NCI-H2029 (cell line): ENCODE measurements around the gene LSG1.

Source experiments
- DNase-seq: peaks from one replicate; lab custom pipeline; 2025; lab: John Stamatoyannopoulos, UW

Gene LSG1

GRCh38 chr3:194686816-194687637, 15.0 kb upstream of the LSG1 start:
- DNase-seq = no peak

GRCh38 chr3:194686414-194686815, 14.4 kb upstream of the LSG1 start:
- DNase-seq = no peak

GRCh38 chr3:194685718-194686413, 13.9 kb upstream of the LSG1 start, which contains the start of gene FAM43A:
Gene FAM43A, plus strand, starts transcription at chr3:194685883. Its CDS starts 944 bp downstream, at chr3:194686827.
- DNase-seq = peak; percentile 69

GRCh38 chr3:194685065-194685717, 13.2 kb upstream of the LSG1 start:
- DNase-seq = no peak

DNA sequence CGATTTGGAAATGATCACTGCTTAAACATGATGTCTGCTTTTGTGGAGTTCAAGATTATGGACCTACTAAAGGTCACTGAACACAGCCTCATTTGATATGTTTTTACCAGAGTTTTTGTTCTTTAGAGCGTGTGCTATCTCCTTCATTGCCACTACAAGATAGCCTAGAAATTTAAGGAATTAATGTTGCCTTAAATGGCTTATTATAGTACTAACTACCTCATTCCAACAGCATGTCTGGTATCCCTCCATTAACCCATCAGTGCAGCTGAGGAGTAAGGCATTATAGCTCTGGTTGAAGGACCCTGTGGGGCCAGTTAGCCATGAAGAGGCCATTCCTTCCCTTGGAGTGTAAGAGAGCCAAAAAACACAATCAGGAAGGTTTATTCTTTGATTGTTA, 11.4 kb upstream of the LSG1 start:
- DNase-seq = no peak

DNA sequence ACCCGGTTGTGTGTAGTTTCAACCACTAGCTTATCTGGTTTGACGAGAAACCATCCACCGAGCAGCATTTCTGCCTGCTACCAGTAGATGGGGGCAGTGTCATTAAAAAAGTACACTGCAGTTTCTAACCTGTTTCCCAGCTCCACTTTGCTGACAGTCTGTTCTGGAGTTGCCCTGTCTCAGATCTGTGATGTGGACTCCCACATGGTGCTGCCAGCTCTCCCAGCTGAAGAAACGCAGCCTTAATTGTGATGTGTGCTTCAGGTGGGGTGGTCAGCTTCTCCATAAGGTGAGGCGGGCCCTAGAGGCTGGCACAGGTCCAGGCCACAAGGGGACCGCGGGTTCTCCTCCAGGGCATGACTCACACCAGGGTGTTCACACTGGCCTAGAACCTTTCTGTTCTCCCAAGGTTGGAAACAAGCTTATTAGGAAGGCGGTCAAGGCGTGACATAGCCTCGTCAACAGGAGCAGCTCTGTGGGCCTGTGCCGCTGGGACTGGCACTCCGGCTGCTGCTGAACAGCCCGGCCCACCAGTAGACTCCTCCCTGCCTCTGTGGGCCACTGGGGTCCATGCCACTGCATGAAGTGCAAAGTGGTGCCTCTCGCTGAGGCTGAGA, 10.8 kb upstream of the LSG1 start:
- DNase-seq = peak; percentile 73

DNA sequence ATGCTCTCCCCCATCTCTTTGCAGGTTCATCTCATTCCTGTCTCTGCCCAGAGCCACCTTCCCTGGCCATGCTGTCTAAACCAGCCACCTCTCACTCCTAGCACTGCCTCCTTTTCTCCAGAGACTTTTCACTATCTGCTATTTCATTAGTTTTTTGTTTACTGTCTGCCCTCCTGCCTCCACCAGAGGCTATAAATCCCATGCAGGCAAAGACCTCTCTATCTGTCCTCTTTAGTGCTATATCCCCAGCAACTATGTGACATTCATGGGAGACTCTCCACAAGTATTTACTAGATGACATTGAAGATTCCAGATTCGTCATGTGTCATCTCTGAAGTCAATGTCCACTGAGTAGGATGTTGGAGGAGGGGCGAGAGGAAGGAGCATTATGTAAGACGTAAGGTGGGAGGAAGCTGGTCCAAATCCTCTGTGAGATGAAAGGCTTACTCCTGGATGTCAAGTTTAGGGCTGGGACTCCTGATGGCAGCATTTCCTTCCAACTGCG, 10.2 kb upstream of the LSG1 start:
- DNase-seq = no peak

DNA sequence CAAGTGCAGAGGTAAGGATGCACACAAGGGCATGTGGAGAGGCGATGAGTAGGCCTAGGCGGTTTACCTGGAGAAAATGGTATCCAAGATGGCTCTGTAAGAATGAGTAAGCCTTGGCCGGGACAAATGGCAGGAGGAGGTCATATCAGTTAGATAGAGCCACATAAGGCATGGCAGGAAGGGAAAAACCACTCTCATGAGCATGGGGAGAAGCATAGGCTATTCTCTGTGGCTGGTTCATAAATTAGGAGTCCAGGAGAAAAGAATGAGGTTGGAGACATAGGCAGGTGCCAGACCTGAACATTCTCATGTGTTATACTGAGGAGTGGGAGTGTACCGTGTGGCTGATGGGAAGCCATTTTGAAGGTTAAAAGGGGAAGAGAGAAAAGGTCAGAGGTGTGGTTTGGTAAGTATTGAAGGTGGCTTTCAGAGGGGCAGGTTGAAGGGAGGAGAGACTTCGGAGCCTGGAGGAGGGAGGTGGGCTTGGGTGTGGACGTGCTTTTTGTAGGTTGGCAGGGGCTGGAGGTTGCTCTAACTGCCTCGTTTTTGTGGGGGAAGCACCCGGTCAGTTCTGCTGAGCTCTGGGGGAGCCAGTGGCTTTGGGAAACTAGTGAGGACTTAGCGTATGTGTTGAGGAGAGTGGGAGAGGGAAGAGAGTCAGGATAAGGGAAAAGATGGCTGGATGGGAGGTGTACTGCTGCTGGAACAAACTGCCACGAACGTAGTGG, 9.1 kb upstream of the LSG1 start:
- DNase-seq = no peak

GRCh38 chr3:194676471-194676870, 4.5 kb upstream of the LSG1 start:
- DNase-seq = no peak

DNA sequence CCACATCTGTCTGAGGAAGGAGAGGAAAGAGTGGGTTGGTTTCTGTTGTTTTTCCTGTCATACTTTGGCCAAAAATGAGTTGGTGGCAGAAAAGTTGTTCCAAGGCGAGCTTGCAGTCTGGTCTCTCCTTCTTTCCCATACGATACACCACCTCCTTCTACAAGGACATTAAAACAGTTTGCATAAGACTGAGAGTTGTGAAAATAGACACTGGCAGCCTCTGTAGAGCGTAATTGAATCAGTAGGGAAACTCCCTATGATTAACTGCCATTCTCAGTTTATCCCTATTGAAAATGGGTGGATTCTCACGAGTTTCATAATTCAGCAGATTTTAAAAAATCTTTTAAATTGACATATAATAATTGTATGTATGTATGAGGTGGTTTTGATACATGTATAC, 3.7 kb upstream of the LSG1 start:
- no peak for DNase-seq

GRCh38 chr3:194675081-194675640, 3.2 kb upstream of the LSG1 start:
- no peak for DNase-seq

DNA sequence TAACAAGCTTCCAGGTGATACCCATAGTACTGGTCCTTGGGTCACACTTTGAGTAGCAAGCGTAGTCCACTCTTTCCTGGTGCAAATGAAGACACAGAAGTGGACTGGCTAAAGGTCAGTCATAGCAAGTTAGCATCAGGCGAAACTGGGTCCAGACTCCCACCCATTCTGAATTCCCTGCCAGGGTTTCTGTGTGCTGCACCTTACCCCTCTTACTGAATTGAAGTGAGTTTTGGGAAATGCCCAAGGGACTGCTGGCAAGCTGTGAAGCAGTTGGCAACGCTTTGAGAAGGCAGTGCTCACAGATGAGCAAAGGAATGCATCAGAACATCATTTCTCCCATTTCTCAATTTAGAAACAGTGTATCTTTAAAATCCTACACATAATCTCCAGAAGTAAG, 1.8 kb upstream of the LSG1 start:
- DNase-seq = no peak

GRCh38 chr3:194672876-194673275, 885 bp upstream of the LSG1 start:
- peak; percentile 15 for DNase-seq

GRCh38 chr3:194671511-194671899, 486 bp downstream of the LSG1 start:
- DNase-seq = peak; percentile 45

DNA sequence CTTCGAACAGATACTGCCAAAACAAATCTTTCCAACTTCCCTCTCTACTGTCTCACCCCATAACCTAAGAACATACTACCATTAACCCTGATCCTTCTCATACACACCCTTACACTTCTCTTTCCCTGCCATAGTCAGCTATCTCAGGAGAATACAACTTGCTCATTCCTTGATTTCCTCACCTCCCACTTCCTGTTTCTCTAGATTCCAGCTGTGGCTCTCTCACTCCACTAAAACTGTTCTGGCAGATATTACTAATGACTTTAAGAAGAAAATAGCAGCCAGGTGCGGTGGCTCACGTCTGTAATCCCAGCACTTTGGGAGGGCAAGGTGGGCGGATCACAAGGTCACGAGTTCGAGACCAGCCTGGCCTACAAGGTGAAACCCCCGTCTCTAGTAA, 4.6 kb downstream of the LSG1 start:
- DNase-seq = no peak

DNA sequence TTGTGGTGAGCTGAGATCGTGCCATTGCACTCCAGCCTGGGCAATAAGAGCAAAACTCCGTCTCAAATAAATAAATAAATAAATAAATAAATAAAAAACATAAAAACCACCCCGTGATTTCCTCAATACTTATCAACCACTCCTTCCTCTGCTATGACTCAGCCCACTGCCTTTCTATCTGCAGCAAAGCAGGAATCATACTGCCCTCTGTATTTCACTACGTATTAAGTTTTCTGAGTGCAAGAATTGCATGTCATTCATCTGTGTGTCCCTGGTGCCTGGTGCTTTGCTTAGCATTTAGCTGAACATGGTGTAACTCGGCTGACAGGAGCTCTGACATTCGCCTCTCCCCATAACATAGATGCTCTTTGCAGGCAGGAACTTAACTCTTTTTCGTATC, 7.1 kb downstream of the LSG1 start:
- DNase-seq = no peak

GRCh38 chr3:194661946-194662345, 10.0 kb downstream of the LSG1 start:
- DNase-seq = no peak

GRCh38 chr3:194661374-194661773, 10.6 kb downstream of the LSG1 start:
- no peak for DNase-seq

GRCh38 chr3:194659778-194660177, 12.2 kb downstream of the LSG1 start:
- DNase-seq = no peak

DNA sequence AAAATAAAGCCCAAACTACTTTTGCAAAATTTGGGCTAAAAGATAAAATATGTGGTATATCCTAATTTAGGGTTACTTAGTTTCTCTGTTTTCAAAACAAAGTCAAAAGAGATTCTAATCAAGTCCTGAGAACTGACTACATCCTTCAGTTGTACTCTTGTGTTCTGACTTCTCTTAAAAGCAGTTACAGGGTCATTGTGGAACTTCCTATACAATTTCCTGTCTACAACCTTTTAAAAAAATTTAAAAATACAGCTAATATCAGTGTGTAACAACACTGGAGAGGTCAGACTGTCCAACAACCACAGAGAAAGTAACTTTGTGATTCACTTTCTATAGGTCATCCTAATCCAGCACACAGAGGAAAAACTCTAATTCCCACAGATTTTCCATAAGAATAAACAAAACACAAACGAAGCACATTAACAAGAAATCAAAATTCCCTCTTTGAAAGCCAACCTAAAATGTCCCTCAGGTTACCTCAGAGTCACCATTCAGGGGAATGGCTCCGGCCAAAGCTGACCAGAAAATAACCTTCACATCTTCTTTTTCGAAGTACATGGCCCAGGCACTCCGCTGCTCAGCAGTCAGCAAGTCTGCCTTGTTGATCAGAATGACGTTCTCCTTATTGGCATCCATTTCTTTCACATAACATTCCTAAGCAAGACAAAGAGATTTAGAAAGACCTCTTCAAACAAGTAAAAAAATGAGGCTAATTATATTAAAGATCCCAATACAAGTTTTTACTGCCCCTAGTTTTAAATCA, 13.3 kb downstream of the LSG1 start:
- DNase-seq = no peak

GRCh38 chr3:194657439-194657838, 14.6 kb downstream of the LSG1 start:
- no peak for DNase-seq
